Activated T-helper 17 cell treated with anti-CD3 and anti-CD28 coated beads, Interleukin-2, amount 50 U/mL, for 72 hours (primary cell): ENCODE data around the gene CKMT1A. TPM values are rescaled to one million over a fixed set of nuclear protein-coding genes. Genes with fewer than 3 reads are reported as not detected.
"Not testable (repeated sequence)": the region's sequence is repeated elsewhere in the genome, so short reads cannot be mapped to it uniquely, and the experiment has no call there.

Experiments used
- ATAC-seq: fragments of 150-1000 bp; cut with Tn5 transposase; replicated peaks from 2 replicates; pipeline ENCODE4 v1.10.0; 2021; ENCODE audit warnings: mild to moderate bottlenecking, moderate library complexity
- H3K27ac Mint-ChIP-seq: one replicate; pipeline ENCODE4 v1.8.0; 2022; ENCODE audit warnings: mixed read lengths
- H3K27me3 Mint-ChIP-seq: one replicate; pipeline ENCODE4 v1.8.0; 2022; ENCODE audit warnings: mixed read lengths
- H3K36me3 Mint-ChIP-seq: one replicate; pipeline ENCODE4 v1.8.0; 2022; ENCODE audit warnings: low read depth, mild to moderate bottlenecking, mixed read lengths
- H3K4me1 Mint-ChIP-seq: one replicate; pipeline ENCODE4 v1.8.0; 2022; ENCODE audit warnings: mixed read lengths
- H3K4me3 Mint-ChIP-seq: one replicate; pipeline ENCODE4 v1.8.0; 2022; ENCODE audit warnings: mild to moderate bottlenecking, mixed read lengths
- H3K9me3 Mint-ChIP-seq: one replicate; pipeline ENCODE4 v1.8.0; 2022; ENCODE audit warnings: mixed read lengths
- total RNA-seq, 2 donors: library from RNA; stranded (reverse); gene quantifications; one replicate each; pipeline ENCODE4 v1.2.3, GENCODE V29; 2022

CKMT1A gene
- total RNA-seq, 2 donors from 2014 or later = 0.28 TPM; not detected in 1

DNA sequence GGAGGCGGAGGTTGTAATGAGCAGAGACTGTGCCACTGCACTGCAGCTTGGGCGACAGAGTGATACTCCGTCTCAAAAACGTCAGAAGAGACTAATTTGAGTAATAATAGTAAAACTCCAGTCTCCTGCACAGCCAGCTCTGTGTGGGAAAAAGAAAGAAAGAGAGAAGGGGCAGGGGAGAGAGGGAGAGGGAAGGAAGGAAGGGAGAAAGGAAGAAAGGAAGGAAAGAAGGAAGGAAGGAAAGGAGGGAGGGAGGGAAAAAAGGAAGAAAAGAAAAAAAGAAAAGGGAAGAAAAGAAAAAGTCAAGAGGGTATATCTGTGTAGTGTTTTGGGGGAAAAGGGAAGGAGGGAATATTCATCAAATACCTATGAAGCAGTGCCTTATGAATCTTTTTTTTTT lies 29.5 kb downstream of the CKMT1A start:
- Mint-ChIP-seq H3K4me1 (no peaks in the 10 kb centered on the region), H3K27me3 (peaks cover 11% of the 10 kb centered on the region), H3K36me3 (no peaks in the 10 kb centered on the region), H3K9me3 (no peaks in the 10 kb centered on the region), H3K4me3 (no peak overlapping the region), H3K27ac (no peak overlapping the region)
- no peak for ATAC-seq

DNA sequence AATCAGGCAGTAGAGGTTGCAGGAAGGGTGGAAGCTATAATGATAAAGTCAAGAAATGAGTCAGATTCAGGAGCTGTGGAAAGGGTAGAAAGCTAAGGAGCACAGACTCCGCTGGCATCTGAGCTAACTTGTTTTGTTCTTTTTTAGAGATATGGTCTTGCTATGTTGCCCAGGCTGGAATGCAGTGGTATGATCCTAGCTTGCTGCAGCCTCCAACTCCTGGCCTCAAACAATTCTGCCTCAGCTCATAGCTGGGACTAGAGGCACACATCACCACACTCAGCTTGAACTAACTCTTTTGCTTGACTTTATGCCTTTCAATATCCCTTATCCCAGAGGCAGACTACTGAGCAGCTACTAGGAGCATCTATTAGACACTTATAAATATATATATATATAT lies 32.6 kb downstream of the CKMT1A start:
- not testable (repeated sequence) for H3K4me3 Mint-ChIP-seq, ATAC-seq, H3K36me3 Mint-ChIP-seq, H3K4me1 Mint-ChIP-seq, H3K27me3 Mint-ChIP-seq, H3K9me3 Mint-ChIP-seq, H3K27ac Mint-ChIP-seq

DNA sequence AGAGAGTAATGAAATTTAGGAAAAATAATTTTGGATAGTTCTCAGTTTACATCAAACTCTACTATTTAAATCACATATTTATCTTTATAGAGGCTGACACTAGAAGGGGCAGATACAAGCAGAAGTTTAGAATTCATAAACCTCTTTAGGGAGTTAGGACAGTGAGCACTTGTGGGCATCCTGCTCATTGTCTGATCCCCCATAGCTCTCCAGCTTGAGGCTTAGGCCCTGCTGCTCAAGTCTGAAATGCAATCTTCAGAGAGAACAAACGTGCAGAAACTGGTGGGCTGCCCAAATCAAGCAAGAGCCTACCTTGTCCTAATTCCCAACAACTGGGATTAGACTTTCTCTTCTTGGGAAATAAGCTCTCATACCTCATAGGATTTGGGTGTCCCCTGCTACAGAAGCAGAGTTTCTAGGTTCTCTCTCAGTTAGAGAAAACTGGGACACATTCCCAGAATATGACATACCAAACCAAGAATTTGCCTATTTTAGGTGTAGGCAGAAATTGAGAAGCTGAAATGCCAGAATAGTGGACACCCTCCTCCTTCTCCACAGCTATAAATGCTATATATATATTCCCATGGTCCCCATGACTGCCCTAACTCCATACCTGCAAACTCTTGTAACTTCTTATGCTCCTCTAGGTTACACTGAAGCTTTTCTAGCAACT lies 34.5 kb downstream of the CKMT1A start:
- H3K27me3 Mint-ChIP-seq, H3K4me1 Mint-ChIP-seq, ATAC-seq, H3K4me3 Mint-ChIP-seq, H3K27ac Mint-ChIP-seq, H3K9me3 Mint-ChIP-seq, H3K36me3 Mint-ChIP-seq: not testable (repeated sequence)

DNA sequence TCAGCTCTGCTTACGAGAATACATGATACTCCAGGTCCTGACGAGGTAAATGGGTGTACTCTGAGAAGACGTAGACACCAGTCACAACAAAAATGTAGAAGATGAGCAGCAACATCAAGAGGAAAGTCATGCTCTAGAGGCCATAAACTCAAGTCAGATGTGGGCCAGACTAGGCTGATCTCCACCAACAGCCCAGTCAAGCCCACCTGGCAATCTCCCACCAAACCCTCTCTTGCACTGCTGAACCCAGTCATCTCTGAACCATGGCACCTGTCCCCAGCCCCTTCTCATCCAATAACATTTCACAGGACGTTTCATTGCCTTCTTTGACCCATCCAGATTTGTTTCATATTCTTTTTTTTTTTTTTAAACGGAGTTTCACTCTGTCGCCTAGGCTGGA lies 41.8 kb downstream of the CKMT1A start:
- Mint-ChIP-seq H3K36me3 (no peaks in the 10 kb centered on the region), H3K27ac (no peak overlapping the region)

DNA sequence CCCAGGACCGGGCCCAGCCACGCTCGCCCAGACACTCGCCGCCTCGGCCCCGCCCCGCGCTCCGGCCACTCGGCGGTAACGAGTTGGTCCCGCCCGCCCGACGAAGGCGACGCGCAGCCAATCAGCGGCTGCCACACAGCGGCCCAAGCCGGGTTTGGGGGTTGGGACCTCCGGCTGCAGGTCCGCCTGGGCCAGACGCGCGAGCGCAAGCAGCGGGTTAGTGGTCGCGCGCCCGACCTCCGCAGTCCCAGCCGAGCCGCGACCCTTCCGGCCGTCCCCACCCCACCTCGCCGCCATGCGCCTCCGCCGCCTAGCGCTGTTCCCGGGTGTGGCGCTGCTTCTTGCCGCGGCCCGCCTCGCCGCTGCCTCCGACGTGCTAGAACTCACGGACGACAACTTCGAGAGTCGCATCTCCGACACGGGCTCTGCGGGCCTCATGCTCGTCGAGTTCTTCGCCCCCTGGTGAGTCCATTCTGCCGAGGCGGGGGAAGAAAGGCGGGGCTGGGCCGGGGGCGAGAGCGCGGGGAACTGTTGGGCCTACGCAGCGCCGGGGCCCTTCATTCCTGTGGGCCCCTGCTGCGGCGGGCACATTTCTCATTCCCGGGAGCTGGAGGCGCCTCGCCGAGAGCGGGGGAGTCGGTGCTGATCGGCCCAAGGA lies 52.7 kb downstream of the CKMT1A start, which contains the start of gene PDIA3:
Gene PDIA3 (plus strand): TSS at position 194 of the 658 bp plus-strand sequence. CDS start 102 bp downstream, at position 296.
- H3K4me1 Mint-ChIP-seq, H3K27me3 Mint-ChIP-seq, H3K9me3 Mint-ChIP-seq: not testable (repeated sequence)
- peaks cover 48% of the 10 kb centered on the region for H3K36me3 Mint-ChIP-seq
- H3K4me3 Mint-ChIP-seq = peak within 1 kb of the TSS; percentile 98
- peak within 1 kb of the TSS; percentile 92 for H3K27ac Mint-ChIP-seq
- peak; percentile 91 for ATAC-seq

More for the DNA sequence above, 41.8 kb downstream of the CKMT1A start:
- ATAC-seq = peak; percentile 6
- no peak overlapping the region for H3K4me3 Mint-ChIP-seq
- H3K4me1 Mint-ChIP-seq = no peaks in the 10 kb centered on the region
- H3K27me3 Mint-ChIP-seq = peaks cover 3% of the 10 kb centered on the region
- H3K9me3 Mint-ChIP-seq = no peaks in the 10 kb centered on the region

DNA sequence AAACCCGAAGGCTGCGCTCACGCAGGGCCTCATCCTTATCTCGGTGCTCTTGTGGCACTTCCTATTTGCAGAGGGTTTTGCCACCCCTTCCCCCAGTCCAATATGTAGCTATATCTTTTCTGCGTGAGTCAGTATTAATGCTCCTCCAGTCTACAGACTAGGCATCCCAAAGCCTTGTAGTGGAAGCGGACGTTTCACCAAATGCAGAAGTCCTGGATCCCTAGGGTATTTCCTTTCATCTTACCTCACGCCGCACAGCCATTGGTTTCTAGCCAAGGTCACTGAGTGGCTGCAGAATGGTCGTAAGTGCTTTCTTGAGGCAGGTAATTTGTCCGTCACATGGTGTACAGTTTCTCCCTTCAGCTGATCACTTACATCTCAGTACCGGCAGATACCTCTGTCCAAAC lies 53.2 kb downstream of the CKMT1A start:
- Mint-ChIP-seq H3K4me3 (peak overlapping the region; percentile 98), H3K27ac (peak overlapping the region; percentile 92), H3K36me3 (peaks cover 53% of the 10 kb centered on the region)
- not testable (repeated sequence) for H3K27me3 Mint-ChIP-seq, H3K4me1 Mint-ChIP-seq, H3K9me3 Mint-ChIP-seq
- peak; percentile 48 for ATAC-seq

DNA sequence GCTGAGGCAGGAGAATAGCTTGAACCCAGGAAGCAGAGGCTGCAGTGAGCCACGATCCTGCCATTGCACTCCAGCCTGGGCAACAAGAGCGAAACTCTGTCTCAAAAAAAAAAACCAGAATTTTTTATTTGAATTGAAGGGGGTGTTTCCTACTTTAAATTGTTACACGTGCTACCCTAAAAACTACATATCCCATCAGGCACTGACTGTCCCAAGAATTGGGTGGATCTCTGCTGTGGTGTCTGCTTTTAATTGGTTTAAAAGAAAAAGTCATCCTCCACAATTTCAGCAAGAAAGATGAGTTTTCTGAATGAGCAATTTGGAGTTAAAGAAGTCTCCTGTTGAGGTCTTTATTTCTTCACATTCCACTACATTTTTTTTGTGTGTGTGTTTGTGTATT lies 54.7 kb downstream of the CKMT1A start:
- peak overlapping the region; percentile 98 for H3K4me3 Mint-ChIP-seq

More for the DNA sequence above, 54.7 kb downstream of the CKMT1A start:
- no peak for ATAC-seq
- peak overlapping the region; percentile 92 for H3K27ac Mint-ChIP-seq
- H3K9me3 Mint-ChIP-seq = no peaks in the 10 kb centered on the region
- no peaks in the 10 kb centered on the region for H3K27me3 Mint-ChIP-seq
- peaks cover 68% of the 10 kb centered on the region for H3K36me3 Mint-ChIP-seq
- H3K4me1 Mint-ChIP-seq = peaks cover 13% of the 10 kb centered on the region

Other genes with a start within 250 kb of the CKMT1A start
- 10 to 100 TPM; 29.9 to 30.9 TPM for gene TP53BP1, start 200.7 kb upstream of the CKMT1A start, total RNA-seq
- gene MAP1A, start 176.3 kb upstream of the CKMT1A start, total RNA-seq = 1 to 10 TPM; 1.7 to 3.5 TPM
- 10 to 100 TPM; 20.2 to 43.6 TPM for gene PPIP5K1, start 103.7 kb upstream of the CKMT1A start, total RNA-seq
- gene CKMT1B, start 99.8 kb upstream of the CKMT1A start, total RNA-seq = under 1 TPM in 1 of 2 donors, not detected in 1; 0.32 TPM
- gene STRC, start 75.1 kb upstream of the CKMT1A start, total RNA-seq = 1 to 10 TPM; 1.1 to 4.4 TPM
- 1 to 10 TPM; 2.5 to 8.8 TPM for gene CATSPER2, start 45.0 kb upstream of the CKMT1A start, total RNA-seq
- 100 to 1,000 TPM; 193 to 253 TPM for gene PDIA3, start 52.6 kb downstream of the CKMT1A start, total RNA-seq
- 1 to 10 TPM in 1 of 2 donors, under 1 TPM in 1; 0.54 to 1.4 TPM for gene ELL3, start 83.1 kb downstream of the CKMT1A start, total RNA-seq
- gene SERF2, start 98.5 kb downstream of the CKMT1A start, total RNA-seq = 100 to 1,000 TPM; 521 to 550 TPM
- gene SERINC4, start 106.4 kb downstream of the CKMT1A start, total RNA-seq = under 1 TPM; 0.17 to 0.24 TPM
- 10 to 100 TPM; 15.6 to 17.5 TPM for gene HYPK, start 106.7 kb downstream of the CKMT1A start, total RNA-seq
- 10 to 100 TPM; 46.5 to 63.4 TPM for gene MFAP1, start 130.8 kb downstream of the CKMT1A start, total RNA-seq
- gene WDR76, start 133.1 kb downstream of the CKMT1A start, total RNA-seq = 10 to 100 TPM; 73.0 to 86.2 TPM